DLD1 (cell line): Measurements from ENCODE around the gene RAB3IP.
"Not testable (repeated sequence)": the region's sequence is repeated elsewhere in the genome, so short reads cannot be mapped to it uniquely, and the experiment has no call there.

Source experiments
- in situ Hi-C: cut with HindIII; loops from 2 replicates; pipeline ENCODE4 v1.10.0; 2017; ENCODE audit warnings: low sequenced_read_pairs

Gene RAB3IP

DNA sequence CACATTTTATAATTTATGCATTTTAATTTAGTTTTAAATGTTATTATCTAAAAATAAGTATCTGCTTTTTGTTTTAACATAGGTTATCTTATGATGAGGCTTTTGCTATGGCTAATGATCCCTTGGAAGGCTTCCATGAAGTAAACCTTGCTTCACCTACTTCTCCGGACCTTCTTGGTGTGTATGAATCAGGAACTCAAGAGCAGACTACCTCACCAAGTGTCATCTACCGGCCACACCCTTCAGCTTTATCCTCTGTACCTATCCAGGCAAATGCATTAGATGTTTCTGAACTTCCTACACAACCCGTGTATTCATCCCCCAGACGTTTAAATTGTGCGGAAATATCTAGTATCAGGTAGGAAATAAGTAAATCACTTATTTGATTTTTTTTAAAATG is 16.6 kb downstream of the RAB3IP start:
- in situ Hi-C loops = no loop called here

DNA sequence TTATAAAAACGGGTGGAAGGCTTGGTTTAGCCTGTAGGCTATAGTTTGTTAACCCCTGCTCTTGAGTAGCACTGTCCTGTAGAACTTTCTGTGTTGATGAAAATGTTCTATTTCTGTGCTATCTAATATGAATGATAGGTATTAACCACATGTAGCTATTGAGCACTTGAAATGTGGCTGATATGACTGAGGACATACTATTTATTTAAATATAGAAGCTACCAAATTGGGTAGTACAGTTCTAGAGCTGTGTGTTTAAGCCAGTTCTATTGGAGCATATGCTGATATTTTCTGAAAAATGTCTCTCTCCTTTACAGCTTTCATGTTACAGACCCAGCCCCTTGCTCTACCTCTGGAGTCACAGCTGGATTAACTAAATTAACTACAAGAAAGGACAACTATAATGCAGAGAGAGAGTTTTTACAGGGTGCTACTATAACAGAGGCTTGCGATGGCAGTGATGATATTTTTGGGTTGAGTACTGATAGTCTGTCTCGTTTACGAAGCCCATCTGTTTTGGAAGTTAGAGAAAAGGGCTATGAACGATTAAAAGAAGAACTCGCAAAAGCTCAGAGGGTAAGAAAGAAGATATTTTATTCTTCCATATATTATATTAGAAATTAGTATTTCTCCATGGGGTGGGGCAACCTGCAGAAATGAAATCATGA is 17.6 kb downstream of the RAB3IP start:
- in situ Hi-C loops = no loop called here

DNA sequence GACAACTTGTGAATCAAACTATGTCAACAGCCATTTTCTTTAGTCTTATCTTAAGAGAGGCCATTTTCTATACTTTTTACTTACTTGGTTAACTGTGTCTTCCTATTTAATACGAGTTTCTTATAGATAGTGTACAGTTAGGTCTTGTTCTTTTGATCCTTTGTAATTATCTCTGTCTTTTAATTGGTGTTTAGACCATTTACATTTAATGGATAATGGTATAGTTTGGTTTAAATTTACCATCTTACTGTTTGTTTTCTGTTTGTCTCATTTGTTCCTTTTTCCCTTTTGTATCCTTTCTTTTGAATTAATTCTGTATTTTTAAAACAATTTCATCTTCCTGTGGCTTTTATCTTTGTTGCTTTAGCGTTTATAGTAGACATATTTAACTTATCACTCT is 19.4 kb downstream of the RAB3IP start:
- in situ Hi-C loops = no loop called here

DNA sequence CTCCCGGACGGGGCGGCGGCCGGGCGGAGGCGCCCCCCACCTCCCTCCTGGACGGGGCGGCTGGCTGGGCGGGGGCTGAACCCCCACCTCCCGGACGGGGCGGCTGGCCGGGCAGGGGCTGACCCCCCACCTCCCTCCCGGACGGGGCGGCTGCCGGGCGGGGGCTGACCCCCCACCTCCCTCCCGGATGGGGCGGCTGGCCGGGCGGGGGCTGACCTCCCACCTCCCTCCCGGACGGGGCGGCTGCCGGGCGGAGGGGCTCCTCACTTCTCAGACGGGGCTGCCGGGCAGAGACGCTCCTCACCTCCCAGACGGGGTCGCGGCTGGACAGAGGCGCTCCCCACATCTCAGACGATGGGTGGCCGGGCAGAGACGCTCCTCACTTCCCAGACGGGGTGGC is 20.9 kb downstream of the RAB3IP start:
- in situ Hi-C loops = not testable (repeated sequence)

DNA sequence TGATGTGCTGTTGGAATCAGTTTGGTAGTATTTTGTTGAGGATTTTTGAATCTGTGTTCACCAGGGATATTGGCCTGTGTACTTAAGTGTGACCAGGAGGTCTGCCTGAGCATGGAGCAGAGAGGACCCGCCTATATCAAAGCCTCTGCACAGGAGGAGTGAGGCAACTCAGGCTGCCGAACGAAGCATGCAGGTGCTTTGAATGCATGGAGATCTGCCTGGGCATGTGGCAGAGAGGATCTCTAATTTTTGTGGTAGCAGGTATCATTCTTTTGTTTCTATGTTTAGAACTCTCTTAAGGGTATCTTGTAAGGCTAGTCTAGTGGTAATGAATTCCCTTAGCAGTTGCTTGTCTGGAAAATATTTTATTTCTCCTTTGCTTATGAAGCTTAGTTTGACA is 26.9 kb downstream of the RAB3IP start:
- in situ Hi-C loops = no loop called here

DNA sequence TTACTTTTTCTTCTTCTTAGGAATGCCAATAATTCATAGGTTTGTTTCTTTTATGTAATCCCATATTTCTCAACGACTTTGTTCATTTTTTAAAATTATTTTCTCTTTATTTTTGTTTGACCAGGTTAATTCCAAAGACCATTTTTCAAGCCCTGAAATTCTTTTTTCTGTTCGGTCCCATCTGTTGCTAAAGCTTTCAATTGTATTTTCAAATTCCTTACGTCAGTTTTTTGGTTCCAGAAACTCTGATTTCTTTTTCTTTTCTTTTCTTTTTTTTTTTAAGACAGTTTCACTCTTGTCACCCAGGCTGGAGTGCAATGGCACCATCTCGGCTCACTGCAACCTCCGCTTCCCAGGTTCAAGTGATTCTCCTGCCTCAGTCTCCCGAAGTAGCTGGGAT is 27.6 kb downstream of the RAB3IP start:
- in situ Hi-C loops = no loop called here

DNA sequence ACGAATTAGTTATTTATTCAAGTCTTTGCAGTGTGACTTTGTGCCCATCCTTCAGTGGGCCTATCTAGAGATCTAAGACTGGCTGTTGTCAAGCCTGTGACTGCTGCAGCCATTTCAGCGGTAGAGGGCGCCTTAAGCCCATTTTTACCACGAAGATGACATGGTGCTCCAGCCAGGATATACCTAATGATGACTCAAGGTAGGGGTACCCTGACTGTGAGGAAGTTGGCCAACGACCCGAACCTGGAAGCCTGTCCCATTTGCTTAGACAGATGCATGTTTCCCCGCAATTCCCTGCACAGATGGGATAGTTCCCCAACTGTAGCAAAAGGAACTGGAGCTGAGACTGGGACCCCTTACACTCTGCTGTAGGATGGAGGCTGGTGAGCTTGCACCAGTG is 41.3 kb downstream of the RAB3IP start:
- in situ Hi-C loops = no loop called here

DNA sequence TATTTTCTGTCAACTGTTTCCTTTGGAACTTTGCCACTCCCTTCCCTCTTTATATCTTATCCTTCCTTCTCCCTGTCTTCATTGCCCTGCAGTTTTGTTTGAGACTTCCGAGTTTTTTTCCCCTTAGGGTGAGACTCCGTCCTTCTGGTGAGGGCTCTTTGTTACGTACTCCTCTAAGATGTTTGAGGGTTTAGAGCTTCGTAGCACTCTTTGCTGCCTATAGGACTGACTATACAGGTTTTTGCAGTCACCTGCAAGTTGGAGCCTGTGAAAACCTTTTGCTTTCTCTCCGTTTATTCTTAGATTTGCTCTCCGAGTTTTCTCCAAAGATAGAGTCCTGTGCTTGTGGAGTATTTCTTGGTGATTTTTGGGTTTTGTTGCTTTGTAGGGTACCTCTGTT is 44.7 kb downstream of the RAB3IP start:
- in situ Hi-C loops = no loop called here

DNA sequence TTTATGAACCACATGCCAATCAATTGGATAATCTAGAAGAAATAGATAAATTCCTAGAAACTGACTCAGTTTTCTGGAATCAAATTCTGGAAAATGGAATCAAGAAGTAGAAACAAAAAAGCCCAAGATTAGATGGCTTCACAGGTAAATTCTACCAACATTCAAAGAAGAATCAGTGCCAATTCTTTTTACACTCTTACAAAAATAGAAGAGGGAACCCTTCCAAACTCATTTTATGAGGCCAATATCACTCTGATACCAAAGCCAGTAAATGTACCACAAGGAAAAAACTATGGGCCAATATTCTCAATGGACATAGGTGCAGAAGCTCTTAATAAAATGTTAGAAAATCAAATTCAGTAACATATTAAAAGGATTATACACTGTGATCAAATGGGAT is 50.7 kb downstream of the RAB3IP start:
- in situ Hi-C loops = no loop called here

DNA sequence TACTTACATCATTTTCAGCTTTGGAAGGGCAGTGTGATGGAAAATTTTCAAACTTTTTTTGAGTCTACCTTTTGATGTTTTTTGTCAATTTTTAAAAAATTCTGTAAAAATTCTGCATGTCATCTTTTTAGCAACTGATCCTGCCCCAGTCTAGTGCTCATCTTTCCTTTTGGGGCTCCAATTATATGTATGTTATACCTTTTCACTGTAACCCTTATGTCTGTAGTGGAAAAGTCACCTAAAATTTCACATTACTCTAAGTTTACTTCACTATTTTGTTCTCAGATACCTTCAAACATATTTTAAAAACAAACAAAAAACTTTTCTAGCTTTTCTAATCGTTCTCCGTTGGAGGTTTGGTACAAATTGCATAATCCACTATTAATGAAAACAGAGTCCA is 53.9 kb downstream of the RAB3IP start:
- in situ Hi-C loops = no loop called here

DNA sequence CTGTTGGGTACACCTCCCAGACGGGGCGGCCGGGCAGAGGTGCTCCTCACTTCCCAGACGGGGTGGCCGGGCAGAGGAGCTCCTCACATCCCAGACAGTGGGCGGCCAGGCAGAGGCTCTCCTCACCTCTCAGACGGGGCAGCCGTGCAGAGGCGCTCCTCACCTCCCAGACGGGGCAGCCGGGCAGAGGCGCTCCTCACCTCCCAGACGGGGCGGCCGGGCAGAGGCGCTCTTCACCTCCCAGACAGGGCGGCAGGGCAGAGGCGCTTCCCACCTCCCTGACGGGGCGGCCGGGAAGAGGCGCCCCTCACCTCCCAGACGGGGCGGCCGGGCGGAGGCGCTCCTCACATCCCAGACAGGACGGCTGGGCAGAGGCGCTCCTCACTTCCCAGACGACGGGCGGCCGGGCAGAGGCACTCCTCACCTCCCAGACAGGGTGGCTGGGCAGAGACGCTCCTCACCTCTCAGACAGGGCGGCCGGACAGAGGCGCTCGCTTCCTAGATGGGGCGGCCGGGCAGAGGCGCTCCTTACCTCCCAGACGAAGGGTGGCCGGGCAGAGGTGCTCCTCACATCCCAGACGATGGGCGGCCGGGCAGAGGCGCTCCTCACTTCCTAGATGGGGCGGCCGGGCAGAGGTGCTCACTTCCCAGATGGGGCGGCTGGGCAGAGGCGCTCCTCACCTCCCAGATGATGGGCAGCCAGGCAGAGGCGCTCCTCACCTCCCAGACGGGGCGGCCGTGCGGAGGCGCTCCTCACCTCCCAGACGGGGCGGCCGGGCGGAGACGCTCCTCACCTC is 68.6 kb downstream of the RAB3IP start:
- in situ Hi-C loops = not testable (repeated sequence)

DNA sequence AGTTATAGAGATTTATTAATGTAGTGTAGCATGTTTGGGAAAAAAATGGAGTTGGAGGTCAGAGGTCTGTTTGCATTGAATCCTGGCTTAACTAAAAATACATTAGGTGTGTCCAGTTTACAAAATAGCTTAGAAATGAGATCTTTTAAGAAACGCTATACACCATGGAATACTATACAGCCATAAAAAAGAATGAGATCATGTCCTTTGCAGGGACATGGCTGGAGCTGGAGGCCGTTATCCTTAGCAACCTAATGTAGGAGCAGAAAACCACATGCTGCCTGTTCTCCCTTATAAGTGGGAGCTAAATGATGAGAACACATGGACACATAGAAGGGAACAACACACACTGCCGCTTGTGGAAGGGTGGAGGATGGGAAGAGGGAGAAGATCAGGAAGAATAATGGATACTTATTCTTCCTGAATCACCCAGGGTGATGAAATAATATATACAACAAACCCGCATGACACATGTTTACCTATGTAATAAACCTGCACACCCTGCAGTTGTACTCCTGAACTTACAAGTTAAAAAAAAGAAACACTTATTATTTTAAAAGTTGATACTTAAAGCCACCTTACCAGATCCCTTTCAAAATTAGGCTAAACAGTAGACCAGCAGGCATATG is 72.3 kb downstream of the RAB3IP start:
- in situ Hi-C loops = no loop called here

DNA sequence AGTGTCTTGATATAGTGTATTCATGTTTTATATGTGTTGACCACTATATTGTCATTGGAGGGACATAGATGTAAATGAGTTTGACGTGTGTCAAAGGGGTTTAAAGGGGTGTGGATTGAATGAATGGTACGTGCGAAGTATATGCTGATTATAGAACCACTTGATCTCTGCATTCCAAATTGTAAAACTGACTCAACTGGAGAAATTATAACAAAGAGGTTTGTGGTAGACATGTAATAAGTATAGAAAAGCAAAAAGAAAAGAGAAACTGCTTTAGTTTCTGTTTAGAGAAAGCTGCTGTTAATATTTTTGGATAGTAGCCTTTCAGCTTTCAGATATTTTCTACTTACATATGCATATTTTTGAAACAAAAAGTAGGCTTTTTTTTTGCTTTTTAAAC is 77.4 kb downstream of the RAB3IP start:
- in situ Hi-C loops = no loop called here

DNA sequence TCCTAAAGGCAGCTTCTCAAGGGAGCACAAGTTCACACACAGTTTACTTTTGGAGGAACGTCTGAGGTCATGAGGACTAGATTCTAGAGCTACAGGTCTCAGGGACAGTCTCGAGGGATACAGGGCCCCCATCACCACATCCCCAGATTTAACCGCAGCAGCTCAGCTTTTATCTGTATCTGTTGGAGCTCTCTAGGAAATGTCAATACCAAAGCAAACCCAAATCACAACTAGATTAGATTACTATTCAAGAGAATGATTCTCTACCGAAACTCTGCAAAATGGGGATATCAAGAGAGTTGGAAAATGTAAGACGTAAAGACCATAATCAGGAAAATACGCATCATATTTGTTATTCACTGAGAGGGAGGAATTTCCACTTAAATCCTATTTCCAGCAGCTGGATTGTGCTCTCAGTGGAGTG is 82.4 kb downstream of the RAB3IP start:
- in situ Hi-C loops = no loop called here

DNA sequence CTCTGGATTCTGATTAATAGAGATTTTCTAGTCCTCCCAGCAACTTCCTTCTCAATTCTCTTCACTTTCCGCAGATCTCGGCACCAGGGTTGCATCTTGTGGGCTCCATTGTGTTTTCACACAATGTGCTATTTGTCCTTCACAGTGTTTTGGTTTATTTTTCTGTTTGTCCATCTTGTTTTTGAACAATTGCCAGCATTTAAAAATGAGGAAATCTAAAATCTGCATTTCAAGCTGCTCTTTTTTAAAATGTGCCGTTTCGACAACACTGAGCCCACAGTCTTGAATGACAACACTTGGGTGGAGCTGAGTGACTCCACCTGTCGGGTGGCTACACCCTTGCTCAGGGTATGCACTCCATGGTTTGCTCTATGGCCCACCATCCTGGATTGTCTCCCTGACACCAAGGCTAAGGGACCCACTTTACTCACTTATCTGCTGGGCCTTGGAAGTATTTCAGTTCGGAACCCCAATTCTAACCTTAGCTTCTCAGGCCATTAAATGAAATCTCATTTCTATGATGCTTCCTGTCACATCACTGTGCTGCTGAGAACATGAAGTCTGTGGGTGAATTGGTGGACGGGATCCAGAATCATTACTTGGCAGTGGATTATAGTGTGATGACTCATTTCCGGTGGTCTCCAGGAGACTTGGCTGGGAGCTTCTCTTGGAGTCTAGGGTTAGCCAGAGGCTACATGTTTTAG is 82.9 kb downstream of the RAB3IP start:
- in situ Hi-C loops = no loop called here

DNA sequence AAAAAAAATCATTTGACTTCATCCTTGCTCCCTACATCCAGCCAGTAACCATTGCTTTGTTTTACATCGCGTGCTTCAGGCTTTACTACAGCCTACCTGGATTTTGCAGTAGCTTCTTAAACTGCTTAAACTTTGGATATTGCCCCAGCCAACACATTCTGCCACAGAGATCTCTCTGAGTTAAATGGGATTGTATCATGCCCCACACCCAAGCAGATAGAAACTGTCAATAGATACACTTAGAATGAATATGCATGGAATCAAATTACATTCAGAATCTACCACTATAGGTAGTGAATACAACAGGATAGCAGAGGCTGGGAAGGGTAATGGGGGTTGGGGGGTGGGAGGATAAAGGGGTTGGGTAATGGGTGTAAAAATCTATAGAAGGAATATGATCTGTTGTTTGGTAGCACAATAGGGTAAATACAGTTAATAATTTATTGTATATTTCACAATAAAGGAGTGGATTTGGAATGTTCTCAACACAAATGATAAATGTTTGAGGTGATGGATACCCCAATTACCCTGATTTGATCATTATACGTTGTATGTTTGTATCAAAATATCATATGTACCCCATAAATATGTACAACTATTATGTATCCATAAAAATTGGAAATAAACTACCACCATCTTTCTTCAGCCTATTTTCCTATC is 83.7 kb downstream of the RAB3IP start:
- in situ Hi-C loops = no loop called here

DNA sequence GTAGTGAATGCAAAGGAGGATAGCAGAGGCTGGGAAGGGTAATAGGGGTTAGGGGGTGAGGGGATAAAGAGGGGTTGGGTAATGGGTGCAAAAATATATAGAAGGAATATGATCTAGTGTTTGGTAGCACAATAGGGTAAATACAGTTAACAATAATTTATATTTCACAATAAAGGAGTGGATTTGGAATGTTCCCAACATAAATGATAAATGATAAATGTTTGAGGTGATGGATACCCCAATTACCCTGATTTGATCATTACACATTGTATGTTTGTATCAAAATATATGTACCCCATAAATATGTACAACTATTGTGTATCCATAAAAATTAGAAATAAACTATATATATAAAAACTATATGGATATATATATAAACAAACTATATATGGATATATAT is 85.4 kb downstream of the RAB3IP start:
- in situ Hi-C loops = no loop called here

DNA sequence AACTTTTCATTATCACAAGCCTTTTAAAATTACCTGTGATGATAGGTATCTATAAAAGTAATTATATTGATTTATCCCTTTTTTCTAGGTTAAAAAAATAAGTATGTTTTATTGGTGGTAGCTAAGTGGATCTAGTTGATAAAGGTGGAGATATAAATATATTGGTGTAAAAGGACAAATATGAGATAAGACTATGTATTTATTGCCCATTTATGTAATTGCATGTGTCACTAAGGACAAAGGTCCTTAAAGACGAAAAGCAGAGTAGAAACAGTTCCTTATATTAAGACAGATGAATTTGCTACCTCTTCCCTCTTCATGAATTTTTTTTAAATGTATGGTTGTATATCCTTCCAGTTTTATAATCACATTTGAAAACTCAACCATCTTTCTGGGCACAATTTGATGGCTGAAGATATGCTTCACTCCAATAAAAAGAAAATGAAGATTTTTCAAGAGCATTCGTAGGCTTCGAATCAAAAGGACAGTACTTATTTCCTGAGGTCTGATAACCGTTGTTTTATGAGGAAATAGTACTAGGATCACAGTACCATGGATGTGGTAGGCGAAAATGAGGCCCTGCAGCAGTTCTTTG is 86.4 kb downstream of the RAB3IP start, which contains the start of gene MYRFL:
TSS of gene MYRFL (plus strand) at position 262 of the 595 bp plus-strand sequence. CDS start at position 553, 291 bp downstream.
- in situ Hi-C loops = no loop called here

DNA sequence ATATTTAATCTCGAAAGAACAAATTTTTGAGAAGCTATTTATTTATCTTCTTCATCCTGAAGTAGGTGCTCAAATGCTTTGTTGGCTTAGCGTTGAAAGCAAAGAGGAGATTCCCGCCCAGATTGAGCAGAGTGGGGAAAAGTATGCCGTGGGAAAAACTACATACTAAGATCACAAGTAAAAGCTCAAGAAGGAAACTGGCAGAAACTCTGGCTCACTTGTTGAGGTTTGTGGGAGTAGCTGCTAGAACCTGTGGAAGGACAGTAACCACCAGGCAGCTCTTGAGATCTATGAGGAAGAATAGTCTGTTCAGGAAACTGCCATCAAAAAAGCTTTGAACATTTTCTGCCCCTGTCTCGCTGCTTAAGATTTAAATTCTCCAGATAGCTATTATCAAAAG is 90.2 kb downstream of the RAB3IP start:
- in situ Hi-C loops = no loop called here

DNA sequence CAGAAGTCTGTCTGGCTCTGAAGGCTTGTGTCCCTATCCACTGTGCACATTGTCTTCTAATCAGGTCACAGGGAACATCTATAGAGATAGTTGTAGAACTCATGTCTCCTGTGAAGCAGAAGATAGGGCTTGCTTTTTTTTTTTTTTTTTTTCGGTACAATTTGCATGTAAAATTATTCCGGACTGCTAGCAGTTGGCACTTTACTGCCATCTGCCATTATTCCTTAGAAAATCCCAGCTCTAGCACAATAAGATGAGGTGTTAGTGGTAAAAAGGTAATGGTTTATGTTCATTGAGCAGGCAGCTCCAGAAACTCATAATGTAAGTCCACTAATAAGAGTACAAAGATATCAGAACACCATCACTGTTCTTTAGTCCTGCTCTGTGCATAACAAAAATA is 95.0 kb downstream of the RAB3IP start:
- in situ Hi-C loops = no loop called here
